H1 (cell line): ENCODE measurements around the gene SIGLEC12. TPM values are rescaled to one million over a fixed set of nuclear protein-coding genes. Genes with fewer than 3 reads are reported as not detected.
"Not testable (repeated sequence)": the region's sequence is repeated elsewhere in the genome, so short reads cannot be mapped to it uniquely, and the experiment has no call there.

ENCODE experiments used
- CTCF ChIA-PET: fragments of 300-600 bp; sonication (Branson Sonifier 250); formaldehyde crosslinking; loops from one replicate; lab custom pipeline; 2021; ENCODE audit not compliant: partially characterized antibody; lab: Charles Lee
- POLR2A ChIA-PET: fragments of 300-600 bp; sonication (Branson Sonifier 250); formaldehyde crosslinking; loops from one replicate; lab custom pipeline; 2021; ENCODE audit warnings: inconsistent platforms; ENCODE audit not compliant: partially characterized antibody; lab: Charles Lee
- DNase-seq, 2 experiments: peaks; one replicate each; pipeline versions ENCODE4 v3.0.0 to v3.0.0-alpha.2; 2010 to 2022; ENCODE audit warnings: low spot score in 2 of 2, low read depth in 1 of 2, mixed read lengths in 1 of 2
- FAIRE-seq: peaks from 2 replicates; lab custom pipeline; 2011; peaks lifted over from hg19 to GRCh38; lab: Jason Lieb, UNC
- H2AFZ ChIP-seq: 2 replicates; pipeline ENCODE4 v1.8.1; 2012; ENCODE audit warnings: low read length, inconsistent platforms
- H2AK5ac ChIP-seq: 2 replicates; pipeline ENCODE4 v1.6.1; 2013; ENCODE audit warnings: low read depth, low read length
- H2BK120ac ChIP-seq: replicated peaks from 2 replicates; pipeline ENCODE3; 2013; ENCODE audit warnings: low read depth, low read length, inconsistent platforms
- H2BK12ac ChIP-seq: 2 replicates; pipeline ENCODE4 v1.6.1; 2013; ENCODE audit warnings: low read depth, low read length
- H2BK15ac ChIP-seq: 2 replicates; pipeline ENCODE4 v1.6.1; 2013; ENCODE audit warnings: low read length
- H2BK20ac ChIP-seq: 2 replicates; pipeline ENCODE4 v1.6.1; 2013; ENCODE audit warnings: low read length
- H2BK5ac ChIP-seq: 2 replicates; pipeline ENCODE4 v1.6.1; 2013; ENCODE audit warnings: low read depth, low read length
- H3K14ac ChIP-seq: 2 replicates; pipeline ENCODE4 v1.6.1; 2013; ENCODE audit warnings: inconsistent platforms; ENCODE audit not compliant: insufficient read length
- H3K18ac ChIP-seq: 2 replicates; pipeline ENCODE4 v1.6.1; 2013; ENCODE audit warnings: low read length; ENCODE audit errors: extremely low read depth
- H3K23ac ChIP-seq: 2 replicates; pipeline ENCODE4 v1.6.1; 2013; ENCODE audit warnings: inconsistent platforms; ENCODE audit not compliant: insufficient read length
- H3K23me2 ChIP-seq: 2 replicates; pipeline ENCODE4 v1.6.1; 2013; ENCODE audit warnings: low read depth, low read length
- H3K27ac ChIP-seq: 2 replicates; pipeline ENCODE4 v1.6.1; 2011; ENCODE audit warnings: low read depth, low read length, inconsistent platforms
- H3K27me3 ChIP-seq, 4 experiments: replicated peaks in 1 of 4; 1 replicate in 1 of 4; 2 replicates in 3 of 4; pipeline versions ENCODE4 v1.6.1 to v1.8.1; 2011 to 2013; ENCODE audit warnings: low read length in 3 of 4, mild to moderate bottlenecking in 3 of 4, inconsistent platforms in 2 of 4, mixed read lengths in 2 of 4, moderate library complexity in 1 of 4; ENCODE audit not compliant: control insufficient read depth in 3 of 4, insufficient read depth in 3 of 4; ENCODE audit errors: extremely low read depth in 1 of 4
- H3K36me3 ChIP-seq, 4 experiments: 2 replicates each; pipeline versions ENCODE4 v1.6.1 to v1.8.1; 2011 to 2013; ENCODE audit warnings: mild to moderate bottlenecking in 4 of 4, low read length in 3 of 4, moderate library complexity in 2 of 4, control low read depth in 1 of 4, inconsistent platforms in 1 of 4; ENCODE audit not compliant: insufficient read depth in 4 of 4, control insufficient read depth in 2 of 4
- H3K4ac ChIP-seq: replicated peaks from 2 replicates; pipeline ENCODE3; 2013; ENCODE audit warnings: low read length, low read depth, mixed read lengths, inconsistent platforms; ENCODE audit not compliant: insufficient read length
- H3K4me1 ChIP-seq, 4 experiments: replicated peaks in 1 of 4; 1 replicate in 1 of 4; 2 replicates in 3 of 4; pipeline versions ENCODE4 v1.6.1 to v1.8.1; 2011 to 2013; ENCODE audit warnings: low read length in 3 of 4, inconsistent platforms in 2 of 4, mixed read lengths in 1 of 4; ENCODE audit not compliant: insufficient read depth in 4 of 4, control insufficient read depth in 3 of 4
- H3K4me2 ChIP-seq, 2 experiments: 2 replicates each; pipeline versions ENCODE4 v1.6.1 to v1.8.1; 2011 to 2013; ENCODE audit warnings: low read depth in 2 of 2, low read length in 2 of 2, control low read depth in 1 of 2, inconsistent platforms in 1 of 2, mild to moderate bottlenecking in 1 of 2; ENCODE audit not compliant: insufficient read depth in 1 of 2
- H3K4me3 ChIP-seq, 4 experiments: fragments of 200-600, 300-600 bp in 1 of 4; sonication (generic), shearing (Covaris generic), sonication (Bioruptor Twin) in 1 of 4; 2 replicates each; pipeline versions ENCODE4 v1.5.1 to v1.8.1; 2011 to 2016; ENCODE audit warnings: low read length in 4 of 4, low read depth in 3 of 4, control low read depth in 2 of 4, inconsistent platforms in 2 of 4, mild to moderate bottlenecking in 2 of 4, mixed read lengths in 1 of 4, moderate library complexity in 1 of 4; ENCODE audit not compliant: insufficient read depth in 2 of 4; ENCODE audit errors: extremely low read depth in 1 of 4
- H3K56ac ChIP-seq: replicated peaks from 2 replicates; pipeline ENCODE3; 2013; ENCODE audit warnings: low read depth, mild to moderate bottlenecking, mixed read lengths, low read length, inconsistent platforms; ENCODE audit not compliant: insufficient read length
- H3K79me1 ChIP-seq: 2 replicates; pipeline ENCODE4 v1.6.1; 2013; ENCODE audit warnings: low read depth, low read length, control low read depth
- H3K79me2 ChIP-seq, 2 experiments: 2 replicates each; pipeline versions ENCODE4 v1.6.1 to v1.8.1; 2012 to 2013; ENCODE audit warnings: low read length in 2 of 2, mild to moderate bottlenecking in 2 of 2, inconsistent platforms in 1 of 2; ENCODE audit not compliant: insufficient read depth in 2 of 2, control insufficient read depth in 1 of 2
- H3K9ac ChIP-seq, 4 experiments: replicated peaks in 1 of 4; 1 replicate in 1 of 4; 2 replicates in 3 of 4; pipeline versions ENCODE4 v1.6.1 to v1.8.1; 2011 to 2013; ENCODE audit warnings: low read depth in 3 of 4, low read length in 3 of 4, control low read depth in 2 of 4, mild to moderate bottlenecking in 2 of 4, moderate library complexity in 2 of 4, inconsistent platforms in 1 of 4; ENCODE audit errors: extremely low read depth in 1 of 4
- H3K9me3 ChIP-seq, 2 experiments: 2 replicates each; pipeline versions ENCODE4 v1.6.1 to v1.8.1; 2012 to 2013; ENCODE audit warnings: mild to moderate bottlenecking in 2 of 2, moderate library complexity in 2 of 2, control low read depth in 1 of 2, inconsistent platforms in 1 of 2, low read depth in 1 of 2, low read length in 1 of 2, mixed read lengths in 1 of 2; ENCODE audit not compliant: insufficient read depth in 2 of 2
- H4K20me1 ChIP-seq, 2 experiments: replicated peaks in 1 of 2; 2 replicates each; pipeline versions ENCODE3 to v1.8.1; 2011 to 2013; ENCODE audit warnings: inconsistent platforms in 2 of 2, low read length in 2 of 2, mild to moderate bottlenecking in 1 of 2; ENCODE audit not compliant: insufficient read depth in 2 of 2, control insufficient read depth in 1 of 2
- H4K5ac ChIP-seq: 2 replicates; pipeline ENCODE4 v1.6.1; 2013; ENCODE audit warnings: low read length, low read depth, mixed read lengths, inconsistent platforms; ENCODE audit not compliant: insufficient read length
- H4K8ac ChIP-seq: 2 replicates; pipeline ENCODE4 v1.8.0; 2013; ENCODE audit warnings: mild to moderate bottlenecking, moderate library complexity, low read length, inconsistent platforms; ENCODE audit not compliant: insufficient read depth; ENCODE audit errors: extremely low read depth
- H4K91ac ChIP-seq: replicated peaks from 2 replicates; pipeline ENCODE3; 2013; ENCODE audit warnings: low read length, mixed read lengths, inconsistent platforms; ENCODE audit not compliant: insufficient read length
- WGBS, 2 experiments: shearing (Covaris generic) in 1 of 2; methylation state at CpG; one replicate each; pipeline versions ENCODE4 v1.1.6 to v1.1.7; 2013 to 2015; ENCODE audit warnings: low lambda C conversion rate in 2 of 2, mixed read lengths in 2 of 2, inconsistent platforms in 1 of 2, low coverage in 1 of 2, missing lambda C conversion rate in 1 of 2; ENCODE audit not compliant: insufficient replicate concordance in 2 of 2, insufficient coverage in 1 of 2, insufficient read length in 1 of 2; ENCODE audit errors: extremely low coverage in 1 of 2, missing lambda C conversion rate in 1 of 2; 5-methylcytosine and 5-hydroxymethylcytosine counted together
- polyA plus RNA-seq, 7 experiments: library from polyadenylated mRNA; depleted of rRNA in 3 of 7; stranded (reverse) in 5 of 7; unstranded in 2 of 7; fragments of >200 nt in 5 of 7; fragments of 200-250 nt in 2 of 7; gene quantifications; 1 replicate in 5 of 7; 2 replicates in 1 of 7; 4 replicates in 1 of 7; pipeline versions ENCODE4 v1.2.1 to v1.2.3, GENCODE V29; 2011 to 2013; ENCODE audit warnings: missing spikeins in 2 of 7, mixed read lengths in 2 of 7
- total RNA-seq: library from RNA; stranded (reverse); fragmentation: NEBNext Ultra II Directional; extraction: Animal tissue kit (Norgen Biotek cat#: 25700); gene quantifications from 2 replicates; pipeline ENCODE4 v1.2.1, GENCODE V29; 2021

Gene SIGLEC12
- total and polyA plus RNA-seq, 2 of the 8 experiments (the other 6 are each of a cell fraction or from before 2014, with no cell fraction given), result not detected

GRCh38 chr19:51500931-51501330 lies 669 bp downstream of the SIGLEC12 start:
- WGBS, 2 experiments, result 54% methylated on average over 7 of the region's 8 CpGs; no CpG with 5 or more reads in 1 of the 2 experiments
- not testable (repeated sequence) for H2BK15ac ChIP-seq, FAIRE-seq

More at GRCh38 chr19:51500931-51501330, 669 bp downstream of the SIGLEC12 start:
- H2BK5ac ChIP-seq, H3K56ac ChIP-seq, H3K79me1 ChIP-seq, H4K20me1 ChIP-seq, H3K4me1 ChIP-seq, H3K18ac ChIP-seq, H3K4ac ChIP-seq, H3K14ac ChIP-seq, CTCF ChIA-PET, H3K79me2 ChIP-seq, H2AFZ ChIP-seq, H2BK120ac ChIP-seq, H3K9ac ChIP-seq, POLR2A ChIA-PET, H3K23me2 ChIP-seq, DNase-seq, H2AK5ac ChIP-seq, H3K4me3 ChIP-seq, H2BK20ac ChIP-seq, H3K23ac ChIP-seq, H4K91ac ChIP-seq, H4K8ac ChIP-seq, H3K36me3 ChIP-seq, H3K27me3 ChIP-seq, H3K27ac ChIP-seq, H3K4me2 ChIP-seq, H4K5ac ChIP-seq, H2BK12ac ChIP-seq: not testable (repeated sequence)
- peaks cover 60 to 92% of the 10 kb centered on the region in 2 experiments for H3K9me3 ChIP-seq
